ENCODE data around the gene SETD2.
"Not testable (repeated sequence)": the region's sequence is repeated elsewhere in the genome, so short reads cannot be mapped to it uniquely, and the experiment has no call there.

SETD2 gene

DNA sequence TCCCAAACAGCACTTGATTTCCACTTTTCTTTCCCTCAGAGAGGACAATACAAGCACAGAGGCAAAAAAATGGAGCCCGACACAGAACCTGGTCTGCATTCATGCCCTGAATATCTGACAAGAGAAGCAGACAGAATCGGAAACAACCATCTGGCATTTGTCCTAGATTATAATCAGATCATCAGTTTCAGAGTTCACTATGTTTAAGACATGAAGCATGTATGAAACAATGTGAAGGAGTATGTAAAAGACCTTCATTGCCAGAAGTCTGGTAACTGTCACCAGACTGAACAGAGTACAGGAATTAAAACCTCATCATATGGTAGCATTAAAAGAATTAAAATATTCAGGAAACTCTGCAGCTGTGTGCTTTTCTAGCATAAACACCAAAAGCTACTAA is 65.0 kb downstream of the SETD2 start:
- no peak overlapping the region for H3K4me3 ChIP-seq (ENCODE audit: low read length)
- TF ChIP-seq ZNF274 (IDR thresholded peaks at IDR 0.05; ENCODE audit: low read depth, low read length), result no peak

DNA sequence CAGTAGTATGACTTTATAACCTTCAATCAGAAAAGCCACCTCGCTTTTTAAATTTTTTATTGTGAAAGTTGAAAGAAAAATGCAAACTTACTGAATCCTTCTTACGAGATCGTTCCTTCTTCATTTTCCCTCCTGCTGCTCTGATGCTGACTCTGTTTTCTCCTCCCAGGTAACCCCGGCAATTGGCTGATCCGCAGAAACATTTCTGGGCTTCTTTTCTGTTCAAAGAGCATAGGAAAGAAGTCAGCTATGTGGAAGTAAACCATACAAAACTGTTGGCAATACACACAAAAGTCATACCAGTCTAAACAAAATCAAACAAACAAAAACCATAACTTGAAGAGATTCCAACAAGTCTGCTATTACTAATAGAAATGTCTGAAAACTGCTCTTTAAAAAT is 66.0 kb downstream of the SETD2 start:
- no peak overlapping the region for H3K4me3 ChIP-seq (ENCODE audit: low read length)
- no peak for TF ChIP-seq ZNF274 (IDR thresholded peaks at IDR 0.05; ENCODE audit: low read depth, low read length)

DNA sequence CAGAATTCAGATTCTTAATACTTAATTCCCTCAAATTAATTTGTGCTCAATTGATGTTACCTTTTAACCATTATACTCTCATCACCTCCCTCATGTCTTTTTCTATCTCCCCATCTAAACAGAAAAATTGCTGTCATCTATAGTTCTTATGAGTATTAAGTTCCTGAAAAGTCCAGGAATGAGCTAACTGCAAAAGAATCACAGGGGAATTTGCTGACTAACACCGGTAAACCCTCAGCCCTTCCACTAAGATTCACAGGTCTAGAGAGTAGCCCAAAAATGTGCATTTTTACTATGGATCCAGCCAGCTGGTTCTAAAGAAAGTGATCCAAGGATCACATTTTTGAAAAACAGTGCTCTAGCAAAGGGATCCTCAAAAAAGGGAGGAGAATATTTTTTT is 67.0 kb downstream of the SETD2 start:
- no peak for TF ChIP-seq ZNF274 (IDR thresholded peaks at IDR 0.05; ENCODE audit: low read depth, low read length)
- H3K4me3 ChIP-seq (ENCODE audit: low read length), result no peak overlapping the region

DNA sequence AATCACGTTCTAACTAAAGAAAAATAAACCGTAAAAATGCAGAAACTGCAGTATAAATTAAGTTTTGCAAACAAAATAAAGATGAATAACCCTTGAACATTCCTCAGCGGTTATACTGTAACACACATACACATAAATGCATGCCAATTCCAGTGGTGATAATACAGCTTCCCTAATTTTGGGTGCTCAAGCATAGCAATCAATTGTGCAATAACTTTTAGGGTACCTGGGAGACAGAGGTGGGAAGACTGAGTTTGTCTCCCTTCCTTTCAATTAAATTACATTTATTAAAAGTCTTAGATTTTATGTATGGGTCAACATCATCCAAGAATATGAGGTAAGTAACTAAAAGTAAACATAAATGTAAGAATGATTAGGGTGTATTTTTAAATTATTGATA is 71.8 kb downstream of the SETD2 start:
- no peak for TF ChIP-seq ZNF274 (IDR thresholded peaks at IDR 0.05; ENCODE audit: low read depth, low read length)
- no peak overlapping the region for H3K4me3 ChIP-seq (ENCODE audit: low read length)

DNA sequence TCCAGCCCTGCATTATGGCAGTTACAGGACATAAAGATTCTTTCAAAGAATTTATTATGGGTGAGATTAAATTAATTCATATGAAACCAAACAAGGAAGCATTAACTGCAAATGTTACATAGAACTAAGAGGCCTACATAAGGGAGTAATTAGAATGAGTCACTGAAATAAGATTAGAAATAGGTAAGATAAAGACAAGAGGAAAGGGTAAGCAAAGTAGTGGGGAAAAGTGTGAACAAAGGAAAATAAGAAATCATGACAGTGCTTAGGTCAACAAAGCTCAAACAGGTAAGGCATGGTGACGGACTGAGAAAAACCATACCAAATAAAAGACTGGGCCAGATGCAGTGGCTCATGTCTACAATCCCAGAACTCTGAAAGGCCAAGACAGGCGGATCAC is 74.3 kb downstream of the SETD2 start:
- no peak for TF ChIP-seq ZNF274 (IDR thresholded peaks at IDR 0.05; ENCODE audit: low read depth, low read length)

GRCh38 chr3:47086071-47086470 is 77.8 kb downstream of the SETD2 start:
- no peak for TF ChIP-seq ZNF274 (IDR thresholded peaks at IDR 0.05; ENCODE audit: low read depth, low read length)
- H3K4me3 ChIP-seq (ENCODE audit: low read length), result no peak overlapping the region

More for the DNA sequence above, 74.3 kb downstream of the SETD2 start:
- H3K4me3 ChIP-seq (ENCODE audit: low read length), result no peak overlapping the region

GRCh38 chr3:47083786-47084185 is 80.1 kb downstream of the SETD2 start:
- no peak overlapping the region for H3K4me3 ChIP-seq (ENCODE audit: low read length)
- no peak for TF ChIP-seq ZNF274 (IDR thresholded peaks at IDR 0.05; ENCODE audit: low read depth, low read length)

GRCh38 chr3:47082519-47082918 is 81.4 kb downstream of the SETD2 start:
- no peak for TF ChIP-seq ZNF274 (IDR thresholded peaks at IDR 0.05; ENCODE audit: low read depth, low read length)
- no peak overlapping the region for H3K4me3 ChIP-seq (ENCODE audit: low read length)

GRCh38 chr3:47079432-47079831 is 84.5 kb downstream of the SETD2 start:
- no peak for TF ChIP-seq ZNF274 (IDR thresholded peaks at IDR 0.05; ENCODE audit: low read depth, low read length)
- no peak overlapping the region for H3K4me3 ChIP-seq (ENCODE audit: low read length)

DNA sequence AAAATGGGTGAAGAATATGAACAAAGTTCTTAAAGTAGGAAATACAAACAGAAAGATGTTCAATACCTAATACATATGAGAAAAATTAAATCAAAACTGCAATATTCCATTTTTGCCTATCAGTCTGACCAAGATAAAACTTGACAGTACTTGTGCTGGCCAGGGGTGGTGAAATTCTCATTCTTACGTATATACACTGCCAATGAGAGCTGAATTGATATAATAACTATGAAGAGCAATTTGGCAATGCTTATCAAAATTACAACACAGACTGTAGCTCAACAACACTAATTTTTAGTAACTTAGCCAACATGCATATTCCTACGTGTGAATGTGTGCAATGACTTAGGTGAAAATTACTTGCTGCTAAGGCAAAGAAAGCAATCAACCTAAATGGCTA is 90.2 kb downstream of the SETD2 start:
- H3K4me3 ChIP-seq (ENCODE audit: low read length), result no peak overlapping the region
- TF ChIP-seq ZNF274 (IDR thresholded peaks at IDR 0.05; ENCODE audit: low read depth, low read length), result no peak

GRCh38 chr3:47070770-47071169 is 93.1 kb downstream of the SETD2 start:
- no peak for TF ChIP-seq ZNF274 (IDR thresholded peaks at IDR 0.05; ENCODE audit: low read depth, low read length)
- no peak overlapping the region for H3K4me3 ChIP-seq (ENCODE audit: low read length)

- H3K4me3 ChIP-seq (ENCODE audit: low read length), result not testable (repeated sequence)
Observed at GRCh38 chr3:47066259-47066658, 97.7 kb downstream of the SETD2 start.

GRCh38 chr3:47065681-47066080 is 98.2 kb downstream of the SETD2 start:
- H3K4me3 ChIP-seq (ENCODE audit: low read length), result no peak overlapping the region
- no peak for TF ChIP-seq ZNF274 (IDR thresholded peaks at IDR 0.05; ENCODE audit: low read depth, low read length)

GRCh38 chr3:47065058-47065457 is 98.9 kb downstream of the SETD2 start:
- TF ChIP-seq ZNF274 (IDR thresholded peaks at IDR 0.05; ENCODE audit: low read depth, low read length), result no peak

GRCh38 chr3:47057212-47057671 is 106.7 kb downstream of the SETD2 start:
- TF ChIP-seq ZNF274 (IDR thresholded peaks at IDR 0.05; ENCODE audit: low read depth, low read length), result no peak
- H3K4me3 ChIP-seq (ENCODE audit: low read length), result no peak overlapping the region

More at GRCh38 chr3:47065058-47065457, 98.9 kb downstream of the SETD2 start:
- H3K4me3 ChIP-seq (ENCODE audit: low read length), result no peak overlapping the region

DNA sequence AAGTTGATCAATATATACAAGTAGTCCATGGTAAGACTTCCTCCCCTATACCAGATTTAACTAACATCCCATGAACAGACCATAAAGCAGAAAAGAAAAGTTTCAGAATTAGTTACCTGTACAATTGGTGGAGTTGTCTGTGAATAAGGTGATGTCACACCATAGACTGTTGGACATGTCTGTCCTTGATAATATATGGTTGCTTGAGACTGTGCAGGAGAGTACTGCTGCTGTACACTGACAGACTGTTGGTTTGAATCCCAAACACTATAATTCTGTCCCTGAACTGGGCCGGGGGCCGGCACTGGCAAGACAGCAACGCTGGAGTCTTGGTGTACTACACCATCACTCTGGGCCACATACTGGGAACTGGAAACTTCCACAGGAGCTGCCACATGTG is 107.2 kb downstream of the SETD2 start:
- TF ChIP-seq ZNF274 (IDR thresholded peaks at IDR 0.05; ENCODE audit: low read depth, low read length), result no peak

More for the DNA sequence above, 107.2 kb downstream of the SETD2 start:
- H3K4me3 ChIP-seq (ENCODE audit: low read length), result no peak overlapping the region

Measured in GM08714 (cell line).